HEK293 (cell line): Measurements from ENCODE around the gene PCDH9.
A peak's percentile ranks its signal among the peaks of the same experiment; 100 is the strongest.

ENCODE experiments used
- CTCF ChIA-PET: fragments of 350-600 bp; formaldehyde crosslinking; extraction: SDS; loops from one replicate; lab custom pipeline; 2021; ENCODE audit warnings: antibody characterized with exemption; lab: Yijun Ruan, JAX
- POLR2A ChIA-PET: fragments of 300-600 bp; formaldehyde crosslinking; extraction: SDS; loops from one replicate; lab custom pipeline; 2020; ENCODE audit warnings: antibody characterized with exemption, inconsistent platforms; lab: Yijun Ruan, JAX
- H3K27ac ChIP-seq: fragments of 200-500 bp; sonication (Bioruptor generic); 2 replicates; pipeline ENCODE4 v1.5.1; 2014; ENCODE audit warnings: low read depth, low read length, control low read depth, inconsistent platforms; ENCODE audit errors: extremely low read depth
- H3K36me3 ChIP-seq, 2 experiments: fragments of 200-500 bp in 1 of 2; sonication (Bioruptor generic) in 1 of 2; 1 replicate in 1 of 2; 2 replicates in 1 of 2; pipeline ENCODE4 v1.5.1; 2014 to 2017; ENCODE audit warnings: inconsistent platforms in 2 of 2, low read length in 2 of 2; ENCODE audit not compliant: control insufficient read depth in 2 of 2, insufficient read depth in 1 of 2
- H3K4me1 ChIP-seq: fragments of 200-500 bp; sonication (Bioruptor generic); 2 replicates; pipeline ENCODE4 v1.5.1; 2014; ENCODE audit warnings: mild to moderate bottlenecking, low read length, inconsistent platforms; ENCODE audit not compliant: control insufficient read depth, insufficient read depth
- H3K4me3 ChIP-seq: 2 replicates; pipeline ENCODE4 v1.5.1; 2011; ENCODE audit warnings: low read depth, mild to moderate bottlenecking, control low read depth, low read length, moderate library complexity
- H3K9me3 ChIP-seq: fragments of 200-500 bp; sonication (Bioruptor generic); 2 replicates; pipeline ENCODE4 v1.5.1; 2014; ENCODE audit warnings: low read depth, low read length, inconsistent platforms; ENCODE audit not compliant: control insufficient read depth, insufficient read depth
- BCL6B ChIP-seq: fragments of 450-650 bp; formaldehyde crosslinking; IDR thresholded peaks from 2 replicates; pipeline ENCODE4 v1.5.1; 2017; ENCODE audit warnings: missing biosample characterization, missing genetic modification characterization
- KLF10 ChIP-seq: fragments of 450-650 bp; IDR thresholded peaks from 2 replicates; pipeline ENCODE4 v1.5.1; 2018; ENCODE audit warnings: missing biosample characterization, mild to moderate bottlenecking, missing genetic modification characterization
- OSR2 ChIP-seq: fragments of 450-650 bp; formaldehyde crosslinking; IDR thresholded peaks from 2 replicates; pipeline ENCODE4 v1.5.1; 2016; ENCODE audit warnings: missing biosample characterization, missing genetic modification characterization
- PBX3 ChIP-seq: sonication (generic); formaldehyde crosslinking; IDR thresholded peaks from 2 replicates; pipeline ENCODE4 v1.8.1; 2022; ENCODE audit warnings: mild to moderate bottlenecking, moderate library complexity, missing genetic modification reagents
- SALL2 ChIP-seq: fragments of 450-650 bp; formaldehyde crosslinking; IDR thresholded peaks from 2 replicates; pipeline ENCODE4 v1.5.0; 2017; ENCODE audit warnings: missing biosample characterization, mild to moderate bottlenecking, missing genetic modification characterization, borderline replicate concordance
- SETDB1 ChIP-seq: IDR thresholded peaks from one replicate; pipeline ENCODE4 v1.6.1; 2017; ENCODE audit warnings: mild to moderate bottlenecking, low read length, moderate library complexity, mixed read lengths; ENCODE audit not compliant: insufficient read length
- TRIM28 ChIP-seq: IDR thresholded peaks from 2 replicates; pipeline ENCODE4 v1.6.1; 2011; ENCODE audit warnings: low read length, control low read depth, borderline replicate concordance
- YY1 ChIP-seq: fragments of 450-650 bp; formaldehyde crosslinking; IDR thresholded peaks from 2 replicates; pipeline ENCODE4 v1.5.1; 2018; ENCODE audit warnings: missing biosample characterization, missing genetic modification characterization
- ZBTB26 ChIP-seq: fragments of 450-650 bp; formaldehyde crosslinking; optimal IDR thresholded peaks from 2 replicates; pipeline ENCODE3; 2016; ENCODE audit warnings: missing biosample characterization, mild to moderate bottlenecking, missing genetic modification characterization
- ZBTB8A ChIP-seq: fragments of 450-650 bp; formaldehyde crosslinking; IDR thresholded peaks from 2 replicates; pipeline ENCODE4 v1.5.1; 2016; ENCODE audit warnings: missing biosample characterization, missing genetic modification characterization
- ZNF138 ChIP-seq: fragments of 450-650 bp; formaldehyde crosslinking; IDR thresholded peaks from 2 replicates; pipeline ENCODE4 v1.5.1; 2016; ENCODE audit warnings: missing biosample characterization, missing genetic modification characterization, borderline replicate concordance
- ZNF174 ChIP-seq: fragments of 450-650 bp; formaldehyde crosslinking; IDR thresholded peaks from 2 replicates; pipeline ENCODE4 v1.5.0; 2017; ENCODE audit warnings: missing biosample characterization, mild to moderate bottlenecking, missing genetic modification characterization
- ZNF19 ChIP-seq: fragments of 450-650 bp; formaldehyde crosslinking; IDR thresholded peaks from 2 replicates; pipeline ENCODE4; 2016; ENCODE audit warnings: missing biosample characterization, missing genetic modification characterization, low read depth
- ZNF2 ChIP-seq: fragments of 450-650 bp; formaldehyde crosslinking; IDR thresholded peaks from 2 replicates; pipeline ENCODE4 v1.5.1; 2016; ENCODE audit warnings: missing biosample characterization, missing genetic modification characterization
- ZNF221 ChIP-seq: fragments of 450-650 bp; formaldehyde crosslinking; IDR thresholded peaks from 2 replicates; pipeline ENCODE4 v1.5.1; 2017; ENCODE audit warnings: missing biosample characterization, missing genetic modification characterization, borderline replicate concordance
- ZNF23 ChIP-seq: fragments of 450-650 bp; formaldehyde crosslinking; IDR thresholded peaks from 2 replicates; pipeline ENCODE4 v1.5.1; 2016; ENCODE audit warnings: missing biosample characterization, missing genetic modification characterization, borderline replicate concordance
- ZNF394 ChIP-seq: fragments of 450-650 bp; formaldehyde crosslinking; IDR thresholded peaks from 2 replicates; pipeline ENCODE4 v1.5.1; 2016; ENCODE audit warnings: missing biosample characterization, missing genetic modification characterization, mild to moderate bottlenecking, moderate library complexity, borderline replicate concordance
- ZNF426 ChIP-seq: fragments of 450-650 bp; formaldehyde crosslinking; IDR thresholded peaks from 2 replicates; pipeline ENCODE4 v1.5.1; 2017; ENCODE audit warnings: missing biosample characterization, missing genetic modification characterization, mild to moderate bottlenecking, inconsistent platforms, moderate library complexity
- ZNF530 ChIP-seq: fragments of 450-650 bp; formaldehyde crosslinking; IDR thresholded peaks from 2 replicates; pipeline ENCODE4 v1.5.1; 2016; ENCODE audit warnings: low read depth, missing biosample characterization, missing genetic modification characterization
- ZNF621 ChIP-seq: fragments of 450-650 bp; formaldehyde crosslinking; IDR thresholded peaks from 2 replicates; pipeline ENCODE4 v1.5.1; 2017; ENCODE audit warnings: missing biosample characterization, missing genetic modification characterization
- ZNF768 ChIP-seq: fragments of 450-650 bp; formaldehyde crosslinking; IDR thresholded peaks from 2 replicates; pipeline ENCODE4 v1.5.1; 2018; ENCODE audit warnings: missing biosample characterization, mild to moderate bottlenecking, missing genetic modification characterization
- ZNF777 ChIP-seq: fragments of 450-650 bp; formaldehyde crosslinking; IDR thresholded peaks from 2 replicates; pipeline ENCODE4 v1.5.1; 2017; ENCODE audit warnings: missing biosample characterization, missing genetic modification characterization, borderline replicate concordance
- TF ChIP-seq, protein P1 (sequence below): fragments of 450-650 bp; formaldehyde crosslinking; IDR thresholded peaks from 2 replicates; pipeline ENCODE4 v1.5.1; 2017; ENCODE audit warnings: missing biosample characterization, missing genetic modification characterization
- TF ChIP-seq, protein P2 (sequence below): fragments of 450-650 bp; formaldehyde crosslinking; IDR thresholded peaks from 2 replicates; pipeline ENCODE4 v1.5.1; 2016; ENCODE audit warnings: missing biosample characterization, missing genetic modification characterization

PCDH9 gene

GRCh38 chr13:66405908-66406802 lies 824.0 kb downstream of the PCDH9 start:
- ChIA-PET POLR2A (no interaction called here), CTCF (no interaction called here)
- Histone ChIP-seq H3K4me1 (no peaks in the 10 kb centered on the region), H3K9me3 (no peaks in the 10 kb centered on the region), H3K4me3 (no peak overlapping the region), H3K27ac (no peak overlapping the region), H3K36me3 (no peaks in the 10 kb centered on the region)
- TF ChIP-seq, protein P1, sequence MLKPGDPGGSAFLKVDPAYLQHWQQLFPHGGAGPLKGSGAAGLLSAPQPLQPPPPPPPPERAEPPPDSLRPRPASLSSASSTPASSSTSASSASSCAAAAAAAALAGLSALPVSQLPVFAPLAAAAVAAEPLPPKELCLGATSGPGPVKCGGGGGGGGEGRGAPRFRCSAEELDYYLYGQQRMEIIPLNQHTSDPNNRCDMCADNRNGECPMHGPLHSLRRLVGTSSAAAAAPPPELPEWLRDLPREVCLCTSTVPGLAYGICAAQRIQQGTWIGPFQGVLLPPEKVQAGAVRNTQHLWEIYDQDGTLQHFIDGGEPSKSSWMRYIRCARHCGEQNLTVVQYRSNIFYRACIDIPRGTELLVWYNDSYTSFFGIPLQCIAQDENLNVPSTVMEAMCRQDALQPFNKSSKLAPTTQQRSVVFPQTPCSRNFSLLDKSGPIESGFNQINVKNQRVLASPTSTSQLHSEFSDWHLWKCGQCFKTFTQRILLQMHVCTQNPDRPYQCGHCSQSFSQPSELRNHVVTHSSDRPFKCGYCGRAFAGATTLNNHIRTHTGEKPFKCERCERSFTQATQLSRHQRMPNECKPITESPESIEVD (tag by site-specific recombination), result 0 out of 2 replicates have a peak, but pooled peaks have one; percentile 10
- TF ChIP-seq KLF10 (0 out of 2 replicates have a peak, but pooled peaks have one; percentile 17), OSR2 (tag by site-specific recombination) (no peak), TRIM28 (peak; percentile 83; the same call in 1 of the 2 replicates)

DNA sequence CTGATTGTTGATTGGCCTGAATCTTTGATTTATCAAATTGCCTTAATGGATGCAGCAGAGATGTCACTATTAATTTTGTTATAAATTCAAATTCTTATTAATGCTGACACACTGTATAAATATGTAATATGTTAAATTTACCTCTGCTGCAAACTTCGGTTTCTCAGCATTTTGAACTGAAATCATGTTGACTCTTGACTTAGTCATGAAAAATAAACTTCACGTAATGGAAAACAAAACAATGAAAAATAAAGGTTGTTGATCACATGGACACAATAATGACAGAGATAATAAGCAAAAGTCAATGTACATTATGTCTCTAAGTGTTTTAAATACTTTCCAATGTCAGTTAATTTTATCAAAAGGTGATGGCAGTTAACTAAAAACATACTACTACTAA lies 827.6 kb downstream of the PCDH9 start:
- no peak overlapping the region for H3K27ac ChIP-seq
- no peaks in the 10 kb centered on the region for H3K36me3 ChIP-seq
- CTCF ChIA-PET, result interaction anchor here (0.7 kb wide), 1 partner anchor 65 kb away, joined by 5 read pairs; no protein-coding TSS in a partner anchor
- TF ChIP-seq ZNF2 (tag by site-specific recombination), result no peak
- no peak for TF ChIP-seq ZBTB26
- H3K4me1 ChIP-seq, result no peaks in the 10 kb centered on the region
- no peak overlapping the region for H3K4me3 ChIP-seq
- POLR2A ChIA-PET, result no interaction called here
- H3K9me3 ChIP-seq, result no peaks in the 10 kb centered on the region

- CTCF ChIA-PET, result no interaction called here
Observed at GRCh38 chr13:66402066-66402465, 828.1 kb downstream of the PCDH9 start.

DNA sequence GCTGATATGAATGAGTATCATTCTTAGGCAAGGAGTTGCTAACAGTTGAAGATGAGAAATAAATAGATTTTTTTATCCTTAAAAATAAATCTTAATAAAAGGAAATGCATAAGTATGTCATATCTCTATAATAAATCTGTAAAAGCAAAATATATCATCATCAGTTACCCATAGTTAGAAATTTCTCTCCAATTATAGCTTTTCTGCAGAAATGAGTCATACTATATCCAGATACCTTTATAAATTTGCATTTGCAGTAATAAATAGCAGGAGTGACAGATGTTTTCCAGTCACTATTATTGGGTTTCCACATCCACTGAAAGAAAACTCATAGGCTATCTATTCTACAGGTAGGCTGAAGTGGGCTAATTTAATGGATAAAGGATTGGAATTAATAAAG lies 829.8 kb downstream of the PCDH9 start:
- CTCF ChIA-PET, result interaction anchor here (0.6 kb wide), 1 partner anchor 920 kb away, joined by 3 read pairs; no protein-coding TSS in a partner anchor
- POLR2A ChIA-PET, result no interaction called here
- no peak for TF ChIP-seq ZNF530 (tag by site-specific recombination)
- TF ChIP-seq YY1, result no peak
- no peak for TF ChIP-seq PBX3
- TF ChIP-seq, protein P2, sequence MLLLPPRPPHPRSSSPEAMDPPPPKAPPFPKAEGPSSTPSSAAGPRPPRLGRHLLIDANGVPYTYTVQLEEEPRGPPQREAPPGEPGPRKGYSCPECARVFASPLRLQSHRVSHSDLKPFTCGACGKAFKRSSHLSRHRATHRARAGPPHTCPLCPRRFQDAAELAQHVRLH (tag by site-specific recombination), result no peak
- no peak for TF ChIP-seq ZNF19
- TF ChIP-seq SETDB1, result no peak
- no peak for TF ChIP-seq ZNF138 (tag by site-specific recombination)
- TF ChIP-seq ZNF23 (tag by site-specific recombination), result no peak
- TF ChIP-seq ZNF426 (tag by site-specific recombination), result no peak
- no peak for TF ChIP-seq ZNF777 (tag by site-specific recombination)

More at GRCh38 chr13:66402066-66402465, 828.1 kb downstream of the PCDH9 start:
- H3K27ac ChIP-seq, result no peak overlapping the region
- POLR2A ChIA-PET, result no interaction called here
- no peak for TF ChIP-seq ZNF394
- no peak for TF ChIP-seq YY1
- TF ChIP-seq ZNF174 (tag by site-specific recombination), result no peak
- no peak for TF ChIP-seq ZNF768 (tag by site-specific recombination)
- no peak for TF ChIP-seq ZNF621 (tag by site-specific recombination)
- TF ChIP-seq ZBTB8A (tag by site-specific recombination), result no peak
- TF ChIP-seq BCL6B (tag by site-specific recombination), result no peak
- TF ChIP-seq ZNF221 (tag by site-specific recombination), result no peak
- no peak for TF ChIP-seq SALL2 (tag by site-specific recombination)
- H3K4me1 ChIP-seq, result no peaks in the 10 kb centered on the region
- no peak overlapping the region for H3K4me3 ChIP-seq
- H3K9me3 ChIP-seq, result no peaks in the 10 kb centered on the region
- no peaks in the 10 kb centered on the region for H3K36me3 ChIP-seq

More for the DNA sequence above, 829.8 kb downstream of the PCDH9 start:
- Histone ChIP-seq H3K9me3 (no peaks in the 10 kb centered on the region), H3K4me1 (no peaks in the 10 kb centered on the region), H3K27ac (no peak overlapping the region), H3K4me3 (no peak overlapping the region), H3K36me3 (no peaks in the 10 kb centered on the region)
